ENCODE data around the gene TMEM170B.

The TMEM170B gene

GRCh38 chr6:11622156-11622555 is 84.6 kb downstream of the TMEM170B start:
- Histone ChIP-seq H3K36me3 (ENCODE audit: insufficient read depth, low read length) (no peaks in the 10 kb centered on the region), H3K9ac (ENCODE audit: low read length) (no peak overlapping the region), H3K27ac (ENCODE audit: low read depth, low read length) (no peak overlapping the region), H3K4me1 (ENCODE audit: insufficient read depth, low read length) (peaks cover 17% of the 10 kb centered on the region), H3K9me3 (ENCODE audit: low read length) (no peaks in the 10 kb centered on the region), H3K4me3 (ENCODE audit: low read depth in 1 of 2, low read length in 2 of 2) (no peak overlapping the region), H3K27me3 (ENCODE audit: control insufficient read depth in 1 of 2, insufficient read depth in 2 of 2, low read length in 2 of 2) (no peaks in the 10 kb centered on the region)

GRCh38 chr6:11623272-11623671 is 85.7 kb downstream of the TMEM170B start:
- H3K27ac ChIP-seq (ENCODE audit: low read depth, low read length) = no peak overlapping the region

GRCh38 chr6:11625302-11625701 is 87.8 kb downstream of the TMEM170B start:
- Histone ChIP-seq H3K27ac (ENCODE audit: low read depth, low read length) (no peak overlapping the region), H3K4me1 (ENCODE audit: insufficient read depth, low read length) (peaks cover 17% of the 10 kb centered on the region), H3K27me3 (ENCODE audit: control insufficient read depth in 1 of 2, insufficient read depth in 2 of 2, low read length in 2 of 2) (no peaks in the 10 kb centered on the region)

More at GRCh38 chr6:11623272-11623671, 85.7 kb downstream of the TMEM170B start:
- H3K36me3 ChIP-seq (ENCODE audit: insufficient read depth, low read length) = no peaks in the 10 kb centered on the region
- peaks cover 17% of the 10 kb centered on the region for H3K4me1 ChIP-seq (ENCODE audit: insufficient read depth, low read length)
- no peak overlapping the region for H3K9ac ChIP-seq (ENCODE audit: low read length)
- H3K4me3 ChIP-seq (ENCODE audit: low read depth in 1 of 2, low read length in 2 of 2) = no peak overlapping the region
- H3K27me3 ChIP-seq (ENCODE audit: control insufficient read depth in 1 of 2, insufficient read depth in 2 of 2, low read length in 2 of 2) = no peaks in the 10 kb centered on the region
- no peaks in the 10 kb centered on the region for H3K9me3 ChIP-seq (ENCODE audit: low read length)

GRCh38 chr6:11626356-11626755 is 88.8 kb downstream of the TMEM170B start:
- no peak overlapping the region for H3K4me3 ChIP-seq (ENCODE audit: low read depth in 1 of 2, low read length in 2 of 2)
- peaks cover 17% of the 10 kb centered on the region for H3K4me1 ChIP-seq (ENCODE audit: insufficient read depth, low read length)
- H3K9me3 ChIP-seq (ENCODE audit: low read length) = no peaks in the 10 kb centered on the region
- no peaks in the 10 kb centered on the region for H3K36me3 ChIP-seq (ENCODE audit: insufficient read depth, low read length)
- H3K9ac ChIP-seq (ENCODE audit: low read length) = no peak overlapping the region
- H3K27ac ChIP-seq (ENCODE audit: low read depth, low read length) = no peak overlapping the region
- H3K27me3 ChIP-seq (ENCODE audit: control insufficient read depth in 1 of 2, insufficient read depth in 2 of 2, low read length in 2 of 2) = no peaks in the 10 kb centered on the region

More at GRCh38 chr6:11625302-11625701, 87.8 kb downstream of the TMEM170B start:
- H3K36me3 ChIP-seq (ENCODE audit: insufficient read depth, low read length) = no peaks in the 10 kb centered on the region
- no peak overlapping the region for H3K4me3 ChIP-seq (ENCODE audit: low read depth in 1 of 2, low read length in 2 of 2)
- H3K9ac ChIP-seq (ENCODE audit: low read length) = no peak overlapping the region
- H3K9me3 ChIP-seq (ENCODE audit: low read length) = no peaks in the 10 kb centered on the region

- Histone ChIP-seq H3K9me3 (ENCODE audit: low read length) (no peaks in the 10 kb centered on the region), H3K4me1 (ENCODE audit: insufficient read depth, low read length) (no peaks in the 10 kb centered on the region), H3K9ac (ENCODE audit: low read length) (no peak overlapping the region), H3K4me3 (ENCODE audit: low read depth in 1 of 2, low read length in 2 of 2) (no peak overlapping the region), H3K36me3 (ENCODE audit: insufficient read depth, low read length) (no peaks in the 10 kb centered on the region), H3K27ac (ENCODE audit: low read depth, low read length) (no peak overlapping the region), H3K27me3 (ENCODE audit: control insufficient read depth in 1 of 2, insufficient read depth in 2 of 2, low read length in 2 of 2) (no peaks in the 10 kb centered on the region)
Observed at GRCh38 chr6:11628562-11628961, 91.0 kb downstream of the TMEM170B start.

- Histone ChIP-seq H3K9ac (ENCODE audit: low read length) (no peak overlapping the region), H3K36me3 (ENCODE audit: insufficient read depth, low read length) (no peaks in the 10 kb centered on the region), H3K4me1 (ENCODE audit: insufficient read depth, low read length) (no peaks in the 10 kb centered on the region), H3K4me3 (ENCODE audit: low read depth in 1 of 2, low read length in 2 of 2) (no peak overlapping the region), H3K27ac (ENCODE audit: low read depth, low read length) (no peak overlapping the region), H3K9me3 (ENCODE audit: low read length) (no peaks in the 10 kb centered on the region), H3K27me3 (ENCODE audit: control insufficient read depth in 1 of 2, insufficient read depth in 2 of 2, low read length in 2 of 2) (no peaks in the 10 kb centered on the region)
Observed at GRCh38 chr6:11631008-11631407, 93.5 kb downstream of the TMEM170B start.

- Histone ChIP-seq H3K27ac (ENCODE audit: low read depth, low read length) (no peak overlapping the region), H3K27me3 (ENCODE audit: control insufficient read depth in 1 of 2, insufficient read depth in 2 of 2, low read length in 2 of 2) (no peaks in the 10 kb centered on the region), H3K9ac (ENCODE audit: low read length) (no peak overlapping the region), H3K4me3 (ENCODE audit: low read depth in 1 of 2, low read length in 2 of 2) (no peak overlapping the region), H3K9me3 (ENCODE audit: low read length) (no peaks in the 10 kb centered on the region), H3K36me3 (ENCODE audit: insufficient read depth, low read length) (no peaks in the 10 kb centered on the region), H3K4me1 (ENCODE audit: insufficient read depth, low read length) (no peaks in the 10 kb centered on the region)
Observed at GRCh38 chr6:11631539-11631938, 94.0 kb downstream of the TMEM170B start.

- Histone ChIP-seq H3K27me3 (ENCODE audit: control insufficient read depth in 1 of 2, insufficient read depth in 2 of 2, low read length in 2 of 2) (no peaks in the 10 kb centered on the region), H3K9ac (ENCODE audit: low read length) (no peak overlapping the region), H3K4me3 (ENCODE audit: low read depth in 1 of 2, low read length in 2 of 2) (no peak overlapping the region), H3K36me3 (ENCODE audit: insufficient read depth, low read length) (no peaks in the 10 kb centered on the region), H3K27ac (ENCODE audit: low read depth, low read length) (no peak overlapping the region), H3K4me1 (ENCODE audit: insufficient read depth, low read length) (no peaks in the 10 kb centered on the region), H3K9me3 (ENCODE audit: low read length) (no peaks in the 10 kb centered on the region)
Observed at GRCh38 chr6:11632231-11632630, 94.7 kb downstream of the TMEM170B start.

- H3K9ac ChIP-seq (ENCODE audit: low read length) = no peak overlapping the region
- no peaks in the 10 kb centered on the region for H3K4me1 ChIP-seq (ENCODE audit: insufficient read depth, low read length)
- H3K36me3 ChIP-seq (ENCODE audit: insufficient read depth, low read length) = no peaks in the 10 kb centered on the region
- H3K4me3 ChIP-seq (ENCODE audit: low read depth in 1 of 2, low read length in 2 of 2) = no peak overlapping the region
- no peak overlapping the region for H3K27ac ChIP-seq (ENCODE audit: low read depth, low read length)
- H3K9me3 ChIP-seq (ENCODE audit: low read length) = no peaks in the 10 kb centered on the region
- no peaks in the 10 kb centered on the region for H3K27me3 ChIP-seq (ENCODE audit: control insufficient read depth in 1 of 2, insufficient read depth in 2 of 2, low read length in 2 of 2)
Observed at GRCh38 chr6:11632795-11633511, 95.4 kb downstream of the TMEM170B start.

All from muscle layer of colon (tissue), 2 donors.